ENCODE measurements around the gene ITGA1.

Gene ITGA1

DNA sequence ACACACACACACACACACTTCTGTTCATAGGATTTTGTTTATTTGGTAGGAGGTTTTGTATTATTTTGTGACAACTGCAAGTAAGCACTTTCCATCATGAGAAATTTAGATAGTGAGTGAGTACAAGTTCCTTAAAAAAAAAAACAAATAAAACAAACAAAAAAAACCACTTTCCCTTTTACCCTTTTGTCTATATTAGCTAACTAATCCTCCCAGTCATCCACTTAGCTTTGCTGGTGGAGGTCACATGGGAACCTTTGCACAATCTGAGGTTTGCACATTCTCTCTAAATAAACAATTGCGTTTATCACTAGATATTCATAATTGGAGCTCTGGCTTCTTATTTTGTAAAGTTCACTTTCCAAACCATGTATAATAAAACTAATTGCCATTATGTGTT lies 6.8 kb downstream of the ITGA1 start:
- TF ChIP-seq, protein P1, sequence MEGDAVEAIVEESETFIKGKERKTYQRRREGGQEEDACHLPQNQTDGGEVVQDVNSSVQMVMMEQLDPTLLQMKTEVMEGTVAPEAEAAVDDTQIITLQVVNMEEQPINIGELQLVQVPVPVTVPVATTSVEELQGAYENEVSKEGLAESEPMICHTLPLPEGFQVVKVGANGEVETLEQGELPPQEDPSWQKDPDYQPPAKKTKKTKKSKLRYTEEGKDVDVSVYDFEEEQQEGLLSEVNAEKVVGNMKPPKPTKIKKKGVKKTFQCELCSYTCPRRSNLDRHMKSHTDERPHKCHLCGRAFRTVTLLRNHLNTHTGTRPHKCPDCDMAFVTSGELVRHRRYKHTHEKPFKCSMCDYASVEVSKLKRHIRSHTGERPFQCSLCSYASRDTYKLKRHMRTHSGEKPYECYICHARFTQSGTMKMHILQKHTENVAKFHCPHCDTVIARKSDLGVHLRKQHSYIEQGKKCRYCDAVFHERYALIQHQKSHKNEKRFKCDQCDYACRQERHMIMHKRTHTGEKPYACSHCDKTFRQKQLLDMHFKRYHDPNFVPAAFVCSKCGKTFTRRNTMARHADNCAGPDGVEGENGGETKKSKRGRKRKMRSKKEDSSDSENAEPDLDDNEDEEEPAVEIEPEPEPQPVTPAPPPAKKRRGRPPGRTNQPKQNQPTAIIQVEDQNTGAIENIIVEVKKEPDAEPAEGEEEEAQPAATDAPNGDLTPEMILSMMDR (IDR thresholded peaks at IDR 0.05) = no peak
- DNase-seq = no peak
- Mint-ChIP-seq H3K4me3 (no peak overlapping the region), H3K36me3 (ENCODE audit: low read depth) (no peaks in the 10 kb centered on the region), H3K27me3 (ENCODE audit: low read depth, poor library complexity) (peaks cover 3% of the 10 kb centered on the region), H3K27ac (no peak overlapping the region), H3K9me3 (no peaks in the 10 kb centered on the region), H3K4me1 (peaks cover 28% of the 10 kb centered on the region)

DNA sequence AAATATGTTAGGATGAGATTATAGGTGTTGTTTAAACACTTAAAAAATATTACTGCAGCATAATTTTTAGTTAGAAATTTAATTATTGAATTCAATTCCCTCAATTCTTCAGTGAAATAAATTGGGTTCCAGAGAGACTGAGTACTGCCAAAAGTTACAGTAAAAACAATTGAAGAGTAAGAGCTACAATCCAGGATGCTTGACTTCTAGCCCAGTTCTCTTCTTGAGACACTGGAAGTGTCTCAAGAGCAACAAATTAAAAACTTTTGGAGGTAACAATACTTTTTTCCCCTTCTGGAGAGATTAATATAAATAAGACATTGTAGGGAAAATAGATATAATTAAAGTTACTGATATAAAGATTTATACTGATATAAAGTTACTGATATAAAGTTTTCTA lies 8.3 kb downstream of the ITGA1 start:
- TF ChIP-seq, protein P1 (IDR thresholded peaks at IDR 0.05) = no peak
- H3K9me3 Mint-ChIP-seq = no peaks in the 10 kb centered on the region
- H3K36me3 Mint-ChIP-seq (ENCODE audit: low read depth) = no peaks in the 10 kb centered on the region
- no peak overlapping the region for H3K4me3 Mint-ChIP-seq
- DNase-seq = no peak
- no peaks in the 10 kb centered on the region for H3K27me3 Mint-ChIP-seq (ENCODE audit: low read depth, poor library complexity)
- H3K4me1 Mint-ChIP-seq = peaks cover 33% of the 10 kb centered on the region
- H3K27ac Mint-ChIP-seq = no peak overlapping the region

DNA sequence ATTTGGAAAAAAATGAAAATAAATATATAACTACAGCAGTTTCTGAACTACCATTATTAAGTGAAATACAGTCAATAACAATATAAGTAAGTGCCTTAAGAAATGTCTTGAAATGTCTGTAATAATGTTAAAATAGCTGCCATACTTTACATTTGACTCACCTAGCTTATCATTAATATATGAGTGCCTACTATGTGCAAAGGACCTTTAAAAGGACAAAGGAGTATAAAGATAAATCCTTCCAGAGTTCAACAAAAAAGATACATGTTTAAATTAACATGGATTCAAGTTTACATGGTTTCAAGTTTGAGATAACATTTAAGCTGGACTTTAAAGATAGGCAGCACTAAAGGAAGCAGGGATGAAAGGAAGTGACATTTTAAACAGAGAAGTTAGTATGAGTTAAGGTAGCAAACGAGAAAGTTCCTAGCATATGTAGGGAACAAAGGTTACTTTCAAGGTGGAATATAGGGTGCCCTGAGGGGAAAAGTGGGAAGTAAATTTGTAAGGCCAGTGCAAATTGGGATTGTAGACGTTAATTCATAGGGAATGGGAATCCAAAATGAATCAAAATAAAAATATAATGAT lies 8.9 kb downstream of the ITGA1 start:
- no peak overlapping the region for H3K4me3 Mint-ChIP-seq
- TF ChIP-seq, protein P1 (IDR thresholded peaks at IDR 0.05) = no peak
- H3K27me3 Mint-ChIP-seq (ENCODE audit: low read depth, poor library complexity) = no peaks in the 10 kb centered on the region
- DNase-seq = no peak
- peaks cover 38% of the 10 kb centered on the region for H3K4me1 Mint-ChIP-seq
- H3K27ac Mint-ChIP-seq = no peak overlapping the region
- no peaks in the 10 kb centered on the region for H3K9me3 Mint-ChIP-seq
- no peaks in the 10 kb centered on the region for H3K36me3 Mint-ChIP-seq (ENCODE audit: low read depth)

DNA sequence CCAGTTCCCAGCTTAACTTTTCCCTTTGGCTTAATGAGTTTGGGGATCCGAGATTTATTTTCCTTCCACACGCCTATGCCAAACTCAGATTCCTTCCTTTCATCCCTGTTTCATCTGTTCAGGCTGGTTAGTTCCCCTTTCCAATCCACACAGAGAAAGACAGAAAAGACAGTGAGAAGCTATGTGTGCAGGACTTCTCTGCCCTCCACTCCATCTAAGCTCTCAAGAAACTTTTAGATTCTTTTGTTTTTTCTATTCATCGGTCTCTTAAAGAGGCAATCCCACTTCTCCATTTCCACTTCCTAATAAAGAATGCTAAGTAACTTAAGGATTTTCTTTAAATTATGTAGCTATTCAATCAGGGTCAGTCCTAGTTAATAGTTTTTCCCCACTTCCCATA lies 11.2 kb downstream of the ITGA1 start:
- DNase-seq = no peak

DNA sequence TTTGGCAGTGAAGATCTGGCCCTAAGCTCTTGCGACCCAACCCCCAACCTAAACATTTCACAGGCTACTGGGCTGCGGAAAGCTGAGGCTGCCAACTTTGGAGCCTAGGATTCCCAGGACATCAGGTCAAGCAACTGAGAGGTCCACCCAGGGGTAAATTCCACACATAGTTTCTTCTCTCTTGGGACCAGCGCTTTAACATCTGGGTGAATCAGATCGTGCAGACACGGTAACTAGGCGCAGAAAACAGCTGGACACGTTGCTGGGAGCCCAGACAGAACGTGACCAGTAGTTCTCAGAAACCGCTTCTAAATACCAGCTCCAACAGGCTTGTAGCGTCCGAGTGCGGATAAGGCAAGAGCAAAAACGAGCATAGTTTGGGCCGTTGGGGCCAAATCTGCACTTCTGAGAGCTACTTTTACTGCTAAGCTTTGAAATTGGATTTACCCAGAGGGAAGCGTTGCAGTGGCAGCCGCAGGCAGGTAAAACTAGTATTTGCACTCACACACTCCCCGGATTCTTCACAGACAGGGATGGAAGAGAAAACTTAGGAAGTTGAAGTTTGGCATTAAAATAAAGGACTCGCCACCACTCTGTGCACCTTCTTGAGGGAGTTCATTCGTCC lies 11.8 kb downstream of the ITGA1 start:
- Mint-ChIP-seq H3K9me3 (no peaks in the 10 kb centered on the region), H3K4me1 (peaks cover 64% of the 10 kb centered on the region), H3K4me3 (peak overlapping the region; percentile 96), H3K36me3 (ENCODE audit: low read depth) (peaks cover 4% of the 10 kb centered on the region), H3K27me3 (ENCODE audit: low read depth, poor library complexity) (no peaks in the 10 kb centered on the region), H3K27ac (peak overlapping the region; percentile 100)
- peak; percentile 68 for DNase-seq
- TF ChIP-seq, protein P1 (IDR thresholded peaks at IDR 0.05) = no peak

More for the DNA sequence above, 11.2 kb downstream of the ITGA1 start:
- peak overlapping the region; percentile 100 for H3K27ac Mint-ChIP-seq
- H3K36me3 Mint-ChIP-seq (ENCODE audit: low read depth) = no peaks in the 10 kb centered on the region
- TF ChIP-seq, protein P1 (IDR thresholded peaks at IDR 0.05) = no peak
- H3K27me3 Mint-ChIP-seq (ENCODE audit: low read depth, poor library complexity) = no peaks in the 10 kb centered on the region
- peaks cover 59% of the 10 kb centered on the region for H3K4me1 Mint-ChIP-seq
- no peaks in the 10 kb centered on the region for H3K9me3 Mint-ChIP-seq
- peak overlapping the region; percentile 96 for H3K4me3 Mint-ChIP-seq

DNA sequence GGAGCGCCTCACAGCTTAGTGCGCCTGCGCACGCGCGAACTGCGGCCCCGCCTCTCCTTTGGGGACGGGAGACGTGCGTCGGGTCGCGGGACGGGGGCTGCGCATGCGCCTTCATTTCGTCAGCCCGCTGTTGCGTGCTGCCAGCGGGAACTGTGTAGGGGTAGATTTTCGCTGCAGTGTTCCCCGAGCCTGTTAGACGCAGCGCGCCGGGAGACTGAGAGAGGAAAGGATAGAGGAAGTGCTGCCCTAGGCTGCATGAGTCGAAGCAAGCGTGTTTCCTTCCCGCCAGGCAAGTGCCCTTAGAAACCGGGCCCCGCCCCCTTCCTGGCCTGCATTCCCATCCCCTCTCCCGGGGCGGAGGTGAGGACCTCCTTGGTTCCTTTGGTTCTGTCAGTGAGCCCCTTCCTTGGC lies 12.3 kb downstream of the ITGA1 start:
- H3K27me3 Mint-ChIP-seq (ENCODE audit: low read depth, poor library complexity) = no peaks in the 10 kb centered on the region
- H3K4me3 Mint-ChIP-seq = peak overlapping the region; percentile 96
- TF ChIP-seq, protein P1 (IDR thresholded peaks at IDR 0.05) = no peak
- H3K4me1 Mint-ChIP-seq = peaks cover 68% of the 10 kb centered on the region
- peak; percentile 97 for DNase-seq
- no peaks in the 10 kb centered on the region for H3K9me3 Mint-ChIP-seq
- peaks cover 8% of the 10 kb centered on the region for H3K36me3 Mint-ChIP-seq (ENCODE audit: low read depth)
- peak overlapping the region; percentile 100 for H3K27ac Mint-ChIP-seq

Data from nephron progenitor cell (in vitro differentiated cells).